Activated naive CD8-positive, alpha-beta T cell treated with anti-CD3 and anti-CD28 coated beads, Interleukin-2, amount 10 ng/mL, durations not matched to agents 7 days and 5 days (primary cell): ENCODE measurements around the gene RASSF8. TPM values are rescaled to one million over a fixed set of nuclear protein-coding genes. Genes with fewer than 3 reads are reported as not detected.
A peak's percentile ranks its signal among the peaks of the same experiment; 100 is the strongest.

Experiments used
- ATAC-seq: fragments of 150-1000 bp; cut with Tn5 transposase; one replicate; pipeline ENCODE4 v1.10.0; 2021; ENCODE audit warnings: low read depth, moderate library complexity
- POLR2A ChIA-PET: fragments of 350-600 bp; sonication (Branson Sonifier 250); formaldehyde crosslinking; loops from one replicate; lab custom pipeline; 2021; ENCODE audit warnings: antibody characterized with exemption; lab: Charles Lee
- DNase-seq: peaks from one replicate; pipeline ENCODE4 v3.0.0; 2021
- H3K27ac Mint-ChIP-seq: one replicate; pipeline ENCODE4 v1.8.0; 2022; ENCODE audit warnings: mild to moderate bottlenecking, mixed read lengths
- H3K27me3 Mint-ChIP-seq: one replicate; pipeline ENCODE4 v1.8.0; 2022; ENCODE audit warnings: mild to moderate bottlenecking, moderate library complexity, mixed read lengths
- H3K36me3 Mint-ChIP-seq: one replicate; pipeline ENCODE4 v1.8.0; 2021; ENCODE audit warnings: mild to moderate bottlenecking, mixed read lengths
- H3K4me1 Mint-ChIP-seq: one replicate; pipeline ENCODE4 v1.8.0; 2021; ENCODE audit warnings: mixed read lengths
- H3K4me3 Mint-ChIP-seq: one replicate; pipeline ENCODE4 v1.8.0; 2022; ENCODE audit warnings: mild to moderate bottlenecking, moderate library complexity, mixed read lengths
- H3K9me3 Mint-ChIP-seq: one replicate; pipeline ENCODE4 v1.8.0; 2021; ENCODE audit warnings: mixed read lengths
- total RNA-seq, 2 experiments: library from RNA; stranded (reverse); gene quantifications; one replicate each; pipeline ENCODE4 v1.2.3, GENCODE V29; 2021

The RASSF8 gene
- total RNA-seq, 2 experiments from 2014 or later: 0.33 to 0.91 TPM

DNA sequence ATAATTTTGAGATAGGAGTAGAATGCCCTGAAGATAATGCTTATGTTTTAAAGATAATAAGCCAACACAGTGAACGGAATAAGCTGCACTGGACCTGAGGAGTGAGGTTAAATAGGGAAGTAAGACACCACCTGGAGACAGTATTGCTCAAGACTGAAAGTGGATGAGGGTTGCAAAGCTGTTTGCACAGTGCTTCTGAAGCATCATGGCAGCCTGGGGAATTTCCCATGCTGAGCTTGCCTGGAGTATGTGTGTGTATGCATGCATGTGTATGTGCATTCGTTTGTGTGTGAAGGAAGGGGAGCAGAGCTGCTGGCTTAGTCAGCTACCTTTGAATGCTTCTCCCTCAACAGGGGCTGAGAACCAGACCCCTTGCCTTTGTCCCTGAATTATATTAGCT is 130.5 kb downstream of the RASSF8 start:
- no peak for DNase-seq
- H3K27me3 Mint-ChIP-seq: no peaks in the 10 kb centered on the region
- no peaks in the 10 kb centered on the region for H3K4me1 Mint-ChIP-seq
- no peaks in the 10 kb centered on the region for H3K36me3 Mint-ChIP-seq
- no peak overlapping the region for H3K4me3 Mint-ChIP-seq
- no peak overlapping the region for H3K27ac Mint-ChIP-seq
- peaks cover 3% of the 10 kb centered on the region for H3K9me3 Mint-ChIP-seq
- ATAC-seq: no peak
- POLR2A ChIA-PET: no interaction called here

DNA sequence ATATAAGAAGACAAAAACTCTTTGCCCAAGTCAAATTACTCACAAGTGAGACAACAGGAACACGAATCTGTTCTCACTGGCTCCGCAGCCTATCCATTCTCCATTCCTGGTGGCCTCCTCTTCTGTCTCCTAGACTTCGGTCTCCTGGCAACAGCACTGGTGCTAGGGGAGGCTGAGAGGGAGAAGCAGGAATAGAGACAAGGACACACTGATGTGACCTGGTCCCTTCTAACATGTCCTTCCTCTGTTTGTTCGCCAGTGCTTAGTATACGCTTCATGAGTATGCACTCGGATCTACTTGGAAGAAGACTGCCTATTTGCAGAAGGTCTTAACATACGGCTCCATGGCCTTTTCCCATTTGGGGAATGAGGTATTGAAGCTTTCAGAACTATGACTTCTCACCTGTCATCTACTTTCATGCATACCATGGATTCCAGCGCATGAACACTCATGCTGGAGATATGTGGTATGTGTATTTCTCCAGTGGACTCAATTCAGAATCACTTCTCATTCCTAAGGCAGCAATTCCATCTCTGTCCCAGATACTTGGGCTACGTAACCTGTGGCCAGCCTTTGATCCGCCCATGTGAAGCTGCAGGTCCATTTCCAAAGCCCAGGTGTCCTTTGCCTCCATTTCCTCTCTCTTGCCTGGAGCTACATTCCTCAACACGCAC is 132.5 kb downstream of the RASSF8 start:
- Mint-ChIP-seq H3K27ac (no peak overlapping the region), H3K27me3 (no peaks in the 10 kb centered on the region)

DNA sequence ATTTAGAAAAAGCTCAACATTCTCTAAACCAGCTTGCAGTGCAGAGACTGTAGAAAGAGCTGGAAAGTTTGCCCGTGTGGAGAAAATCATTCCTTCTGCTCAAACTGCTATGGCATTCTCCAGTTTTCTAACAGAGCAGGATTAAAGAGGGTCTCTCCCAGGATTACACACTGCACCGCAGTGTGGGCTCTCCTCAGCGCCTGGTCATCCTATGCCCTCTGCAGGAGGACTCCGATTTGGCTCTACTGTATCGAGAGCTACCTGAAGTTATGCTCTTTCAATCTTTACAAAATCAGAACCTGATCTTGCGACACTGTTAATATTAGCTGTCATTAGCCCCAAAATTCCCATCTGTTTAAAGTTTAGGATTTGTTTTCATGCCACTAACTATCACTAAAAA is 133.3 kb downstream of the RASSF8 start:
- H3K36me3 Mint-ChIP-seq: no peaks in the 10 kb centered on the region
- no peak overlapping the region for H3K27ac Mint-ChIP-seq
- H3K4me1 Mint-ChIP-seq: no peaks in the 10 kb centered on the region
- DNase-seq (no peak), ATAC-seq (no peak)
- no peaks in the 10 kb centered on the region for H3K27me3 Mint-ChIP-seq
- H3K4me3 Mint-ChIP-seq: no peak overlapping the region
- POLR2A ChIA-PET: no interaction called here
- no peaks in the 10 kb centered on the region for H3K9me3 Mint-ChIP-seq

More for the DNA sequence above, 132.5 kb downstream of the RASSF8 start:
- Mint-ChIP-seq H3K4me1 (no peaks in the 10 kb centered on the region), H3K4me3 (no peak overlapping the region), H3K9me3 (no peaks in the 10 kb centered on the region), H3K36me3 (no peaks in the 10 kb centered on the region)
- DNase-seq: no peak
- ATAC-seq: no peak
- POLR2A ChIA-PET: no interaction called here

DNA sequence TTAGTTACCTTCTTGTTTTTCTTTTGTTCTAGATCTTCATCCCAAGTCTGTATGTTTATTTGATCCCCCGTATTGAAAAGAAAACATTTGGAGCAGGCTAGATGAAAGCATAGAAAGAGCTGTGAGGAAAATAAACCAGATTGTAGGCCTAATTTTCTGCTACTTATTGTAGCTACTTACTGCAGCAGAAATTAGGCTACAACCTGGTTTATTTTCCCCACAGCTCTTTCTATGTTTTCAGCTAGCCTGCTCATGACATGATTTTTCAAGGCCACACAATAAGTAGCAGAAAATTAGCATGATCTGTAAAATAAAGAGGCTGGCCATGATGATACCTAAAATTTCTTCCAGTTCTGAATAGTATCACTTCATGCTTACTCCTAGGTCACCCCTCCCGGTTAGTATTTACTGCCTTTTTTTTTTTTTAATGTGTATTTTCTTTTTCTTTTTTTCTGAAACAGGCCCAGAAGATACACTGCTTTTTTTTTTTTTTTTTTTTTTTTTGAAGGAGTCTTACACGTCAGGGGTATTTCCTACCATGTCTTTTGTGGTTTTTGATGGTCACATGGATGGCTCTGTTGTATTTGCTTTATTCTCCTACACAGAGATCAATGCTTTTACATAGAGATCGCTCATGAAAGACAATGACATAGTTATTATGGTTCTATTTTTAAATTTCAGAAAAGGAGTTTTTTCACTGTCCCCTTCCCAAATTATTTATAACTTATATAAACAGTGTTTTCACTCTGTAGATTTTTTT is 134.0 kb downstream of the RASSF8 start:
- H3K36me3 Mint-ChIP-seq: no peaks in the 10 kb centered on the region
- no peak overlapping the region for H3K4me3 Mint-ChIP-seq
- no peak overlapping the region for H3K27ac Mint-ChIP-seq
- no peaks in the 10 kb centered on the region for H3K27me3 Mint-ChIP-seq
- no peaks in the 10 kb centered on the region for H3K4me1 Mint-ChIP-seq
- no peaks in the 10 kb centered on the region for H3K9me3 Mint-ChIP-seq
- DNase-seq (no peak), ATAC-seq (no peak)
- POLR2A ChIA-PET: no interaction called here

DNA sequence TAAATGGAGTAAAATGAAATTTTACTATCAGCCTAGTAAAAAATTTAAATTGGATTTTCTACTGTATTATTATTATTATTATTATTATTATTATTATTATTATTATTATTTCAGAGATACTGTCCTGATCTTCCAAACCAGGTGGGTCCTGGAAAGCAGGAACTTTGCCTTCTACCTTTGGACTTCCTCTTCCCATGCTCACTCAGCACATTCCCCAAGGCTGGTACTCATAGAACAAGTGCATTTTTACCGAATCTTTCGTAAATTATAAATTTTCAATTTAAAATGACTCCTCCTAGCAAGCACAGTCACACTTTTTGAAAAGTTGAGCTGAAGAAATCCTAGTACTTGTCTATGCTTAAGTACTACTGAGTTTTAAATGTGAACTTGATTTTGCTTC is 136.7 kb downstream of the RASSF8 start:
- H3K27me3 Mint-ChIP-seq: peaks cover 5% of the 10 kb centered on the region
- DNase-seq (no peak), ATAC-seq (no peak)
- no peak overlapping the region for H3K4me3 Mint-ChIP-seq
- H3K4me1 Mint-ChIP-seq: no peaks in the 10 kb centered on the region
- H3K36me3 Mint-ChIP-seq: no peaks in the 10 kb centered on the region
- POLR2A ChIA-PET: no interaction called here
- no peaks in the 10 kb centered on the region for H3K9me3 Mint-ChIP-seq
- no peak overlapping the region for H3K27ac Mint-ChIP-seq

DNA sequence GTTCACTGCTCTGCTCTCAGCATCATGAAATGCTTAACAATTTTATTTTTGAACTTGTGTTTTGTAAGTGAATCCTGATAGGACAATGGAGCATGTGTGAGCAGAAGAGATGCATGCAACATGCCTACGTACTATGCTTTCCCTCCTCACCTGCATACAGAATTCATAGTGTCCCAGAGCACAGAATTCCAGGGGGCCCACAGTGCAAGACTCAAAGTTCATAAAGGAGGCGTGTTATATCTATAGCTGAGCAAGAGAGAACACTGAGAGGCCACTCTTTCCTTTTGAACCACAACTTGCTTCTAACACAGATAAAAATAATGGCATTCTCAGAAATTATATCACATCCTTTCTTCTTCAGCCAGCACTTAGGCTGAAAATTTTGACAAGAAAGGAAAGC is 137.6 kb downstream of the RASSF8 start:
- Mint-ChIP-seq H3K9me3 (no peaks in the 10 kb centered on the region), H3K36me3 (no peaks in the 10 kb centered on the region), H3K27ac (no peak overlapping the region), H3K4me3 (no peak overlapping the region), H3K27me3 (peaks cover 5% of the 10 kb centered on the region), H3K4me1 (no peaks in the 10 kb centered on the region)
- DNase-seq (no peak), ATAC-seq (no peak)
- POLR2A ChIA-PET: no interaction called here

DNA sequence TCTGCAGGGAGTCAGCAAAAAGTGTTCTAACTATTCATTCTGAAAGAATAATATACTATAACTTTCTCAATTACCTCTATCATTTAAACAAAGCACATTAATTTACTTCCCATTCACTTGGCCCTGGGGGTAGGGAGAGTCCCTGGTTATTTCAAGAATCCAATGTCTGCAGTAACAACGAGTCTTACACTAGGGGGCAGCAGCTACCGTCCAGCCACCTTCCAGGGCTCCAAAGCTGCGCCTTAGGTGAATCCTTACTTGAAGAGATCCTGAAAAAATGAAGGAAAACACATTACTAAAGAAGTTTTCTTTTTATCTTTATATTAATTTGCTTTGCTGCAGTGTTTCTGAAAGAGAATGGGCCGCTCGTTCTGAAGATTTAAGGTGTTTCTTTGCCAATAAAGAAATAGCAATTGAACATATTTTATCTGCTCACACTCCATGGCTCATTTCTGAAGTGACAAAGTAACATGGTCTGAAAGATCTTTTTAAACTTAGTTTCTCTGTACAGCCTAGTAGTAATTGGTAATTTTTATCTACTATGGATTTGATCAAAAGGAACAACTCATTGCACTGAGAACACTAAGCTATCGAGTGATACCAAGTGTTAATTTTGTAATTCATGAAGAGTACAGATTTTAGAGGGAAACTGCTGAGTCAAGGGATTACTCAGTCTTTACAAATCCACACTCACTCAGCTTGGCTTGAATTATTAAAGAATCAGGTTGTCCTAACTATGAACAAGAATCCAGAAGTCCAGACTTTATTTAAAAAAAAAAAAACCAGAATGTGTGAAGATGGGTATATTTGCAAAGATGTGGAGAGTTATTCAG is 138.8 kb downstream of the RASSF8 start:
- no peaks in the 10 kb centered on the region for H3K9me3 Mint-ChIP-seq
- peak; percentile 40 for DNase-seq
- peaks cover 11% of the 10 kb centered on the region for H3K27me3 Mint-ChIP-seq
- POLR2A ChIA-PET: no interaction called here
- no peak overlapping the region for H3K4me3 Mint-ChIP-seq
- H3K27ac Mint-ChIP-seq: no peak overlapping the region
- H3K4me1 Mint-ChIP-seq: no peaks in the 10 kb centered on the region
- no peaks in the 10 kb centered on the region for H3K36me3 Mint-ChIP-seq
- ATAC-seq: peak; percentile 68

DNA sequence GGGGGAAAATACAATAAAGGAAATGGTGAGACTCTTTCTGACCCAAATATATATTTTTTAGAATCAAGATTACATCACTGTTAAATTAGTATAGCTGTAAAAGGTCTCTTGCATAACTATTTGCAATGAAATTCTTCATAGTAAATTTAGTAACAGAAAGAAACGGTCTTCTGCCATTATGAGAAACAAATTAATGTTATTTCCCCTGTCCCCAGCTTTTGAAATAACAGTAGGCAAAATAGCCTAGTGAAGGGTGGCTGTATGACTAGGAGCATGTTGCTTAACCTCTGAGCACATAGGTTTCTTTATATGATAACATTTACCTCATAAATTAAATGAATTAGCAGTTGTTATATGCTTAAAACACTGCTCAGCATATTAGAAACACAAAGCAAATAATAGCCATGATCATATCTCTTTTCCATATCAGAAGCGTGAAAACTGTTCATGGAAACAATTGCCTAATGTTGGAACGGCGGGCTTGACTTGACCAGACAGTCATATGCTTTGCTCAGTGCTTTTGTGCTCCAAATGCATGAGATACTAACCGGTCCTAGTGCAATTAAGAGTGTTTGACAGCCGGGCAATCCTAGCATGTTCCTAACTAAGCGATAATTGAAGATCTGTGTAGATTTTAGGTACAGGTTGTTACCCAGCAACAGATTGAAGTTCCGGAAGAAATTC is 142.3 kb downstream of the RASSF8 start:
- no peak overlapping the region for H3K4me3 Mint-ChIP-seq

DNA sequence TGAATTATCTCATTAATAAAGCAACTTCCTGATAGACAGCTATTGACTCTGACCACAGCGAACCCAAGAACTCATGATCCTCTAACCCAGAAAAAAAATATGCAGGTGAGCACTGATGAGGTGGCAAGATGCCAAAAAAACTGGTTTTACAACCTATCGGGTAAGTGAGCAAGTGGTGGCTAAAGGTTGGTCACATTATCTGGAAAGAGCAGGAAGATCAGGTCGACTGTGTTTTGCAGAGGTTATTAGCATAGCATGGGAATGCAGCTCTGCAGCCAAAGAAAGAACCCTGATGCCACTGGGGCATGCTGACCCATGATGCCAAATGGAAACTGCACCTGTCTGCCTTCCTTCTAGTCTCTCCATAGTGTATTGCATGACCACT is 142.9 kb downstream of the RASSF8 start:
- H3K27me3 Mint-ChIP-seq: peaks cover 16% of the 10 kb centered on the region
- ATAC-seq: no peak
- POLR2A ChIA-PET: no interaction called here
- DNase-seq: no peak
- no peak overlapping the region for H3K27ac Mint-ChIP-seq
- H3K4me1 Mint-ChIP-seq: no peaks in the 10 kb centered on the region
- H3K36me3 Mint-ChIP-seq: no peaks in the 10 kb centered on the region
- H3K4me3 Mint-ChIP-seq: no peak overlapping the region
- H3K9me3 Mint-ChIP-seq: no peaks in the 10 kb centered on the region

More for the DNA sequence above, 142.3 kb downstream of the RASSF8 start:
- H3K4me1 Mint-ChIP-seq: no peaks in the 10 kb centered on the region
- H3K27ac Mint-ChIP-seq: no peak overlapping the region
- POLR2A ChIA-PET: no interaction called here
- H3K9me3 Mint-ChIP-seq: no peaks in the 10 kb centered on the region
- H3K27me3 Mint-ChIP-seq: peaks cover 16% of the 10 kb centered on the region
- no peaks in the 10 kb centered on the region for H3K36me3 Mint-ChIP-seq
- no peak for DNase-seq
- no peak for ATAC-seq

DNA sequence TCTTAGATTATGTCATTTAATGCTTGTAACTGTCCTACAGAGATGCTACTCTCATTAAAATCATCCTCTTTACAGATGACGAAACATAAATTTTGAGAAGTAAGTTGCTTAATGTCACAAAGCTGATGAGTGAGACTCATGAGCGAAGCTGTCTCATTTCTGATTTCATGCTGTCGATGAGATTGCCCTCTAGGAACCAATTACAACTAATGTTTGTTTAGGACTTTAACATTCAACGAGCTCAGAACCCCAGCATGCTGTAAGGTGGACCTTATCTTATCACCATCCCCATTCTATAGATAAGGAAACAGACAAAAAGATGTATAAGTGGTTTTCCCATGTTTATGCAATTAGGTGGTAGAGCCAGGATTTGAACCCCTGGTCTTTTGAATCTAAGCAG is 143.3 kb downstream of the RASSF8 start:
- Mint-ChIP-seq H3K4me1 (no peaks in the 10 kb centered on the region), H3K27me3 (peaks cover 16% of the 10 kb centered on the region), H3K36me3 (no peaks in the 10 kb centered on the region), H3K9me3 (no peaks in the 10 kb centered on the region), H3K27ac (no peak overlapping the region), H3K4me3 (no peak overlapping the region)
- DNase-seq (no peak), ATAC-seq (no peak)
- POLR2A ChIA-PET: no interaction called here

DNA sequence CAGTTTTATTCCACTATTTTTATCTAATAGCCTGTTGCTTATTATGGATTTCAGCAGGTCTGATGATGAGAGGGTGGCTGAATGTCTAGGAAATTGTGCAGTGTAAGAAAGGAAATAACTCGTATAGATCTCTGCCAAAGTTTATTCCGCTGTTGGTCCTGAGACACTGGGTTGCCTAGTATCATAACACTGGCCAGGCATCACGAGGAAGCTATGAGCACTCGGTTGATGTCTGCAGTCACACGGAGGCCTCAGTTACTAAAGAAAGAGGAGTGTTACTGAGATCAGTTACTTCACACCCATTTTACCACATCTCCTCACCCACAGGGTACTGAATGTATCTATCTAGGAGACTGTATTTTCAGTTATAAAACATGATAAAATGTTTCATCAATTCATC is 144.5 kb downstream of the RASSF8 start:
- Mint-ChIP-seq H3K9me3 (no peaks in the 10 kb centered on the region), H3K4me3 (no peak overlapping the region), H3K36me3 (no peaks in the 10 kb centered on the region), H3K27ac (no peak overlapping the region), H3K4me1 (no peaks in the 10 kb centered on the region), H3K27me3 (peaks cover 19% of the 10 kb centered on the region)
- POLR2A ChIA-PET: no interaction called here
- ATAC-seq (no peak), DNase-seq (no peak)

DNA sequence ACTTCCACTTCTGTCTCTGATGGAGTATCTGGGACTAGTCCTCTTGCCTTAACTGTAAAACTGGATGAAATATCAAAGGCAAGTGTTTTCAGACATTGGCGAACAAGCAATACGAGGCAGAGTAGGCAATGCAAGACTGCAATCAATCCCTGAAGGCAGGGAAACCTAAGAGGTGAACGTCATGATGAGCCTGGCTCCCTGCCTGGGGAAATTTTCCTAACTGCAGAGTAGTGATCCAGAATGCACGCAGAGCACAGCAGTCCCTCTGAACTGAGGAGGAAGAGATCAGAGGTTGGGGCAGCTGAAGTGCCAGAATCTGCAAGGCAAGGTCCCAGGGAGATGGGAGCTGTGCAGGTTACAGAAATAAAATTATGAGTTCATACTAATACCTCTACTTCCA is 147.9 kb downstream of the RASSF8 start:
- Mint-ChIP-seq H3K4me3 (no peak overlapping the region), H3K36me3 (no peaks in the 10 kb centered on the region), H3K4me1 (no peaks in the 10 kb centered on the region), H3K9me3 (no peaks in the 10 kb centered on the region), H3K27ac (no peak overlapping the region), H3K27me3 (peaks cover 30% of the 10 kb centered on the region)
- POLR2A ChIA-PET: no interaction called here
- ATAC-seq (no peak), DNase-seq (no peak)

DNA sequence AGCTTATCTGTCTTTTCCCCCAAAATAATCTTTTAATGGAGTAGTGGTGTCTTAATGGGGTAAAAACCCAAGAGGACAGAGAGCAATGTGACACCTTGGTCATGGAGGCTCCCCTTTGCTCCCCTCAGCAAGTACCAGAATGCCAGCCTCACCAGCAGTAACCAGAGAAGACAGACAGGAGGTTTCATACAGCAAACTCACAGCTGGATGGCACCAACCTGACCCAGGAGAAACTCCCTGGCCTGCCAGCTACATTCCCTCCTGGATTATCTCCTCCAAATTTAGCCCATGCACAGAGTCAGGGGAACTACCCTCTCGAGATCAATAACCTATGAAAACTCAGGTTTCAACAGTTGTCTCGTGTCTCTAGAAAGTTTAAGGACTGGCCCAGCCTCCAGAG is 150.4 kb downstream of the RASSF8 start:
- H3K27me3 Mint-ChIP-seq: peaks cover 44% of the 10 kb centered on the region
- DNase-seq: no peak
- H3K9me3 Mint-ChIP-seq: no peaks in the 10 kb centered on the region

More for the DNA sequence above, 150.4 kb downstream of the RASSF8 start:
- Mint-ChIP-seq H3K4me1 (peaks cover 5% of the 10 kb centered on the region), H3K36me3 (no peaks in the 10 kb centered on the region), H3K4me3 (no peak overlapping the region), H3K27ac (no peak overlapping the region)
- no peak for ATAC-seq
- POLR2A ChIA-PET: no interaction called here
